ENCODE results near the gene MAS1L. TPM values are rescaled to one million over a fixed set of nuclear protein-coding genes. Genes with fewer than 3 reads are reported as not detected.

Gene MAS1L
- polyA plus RNA-seq, 3 donors = not detected

DNA sequence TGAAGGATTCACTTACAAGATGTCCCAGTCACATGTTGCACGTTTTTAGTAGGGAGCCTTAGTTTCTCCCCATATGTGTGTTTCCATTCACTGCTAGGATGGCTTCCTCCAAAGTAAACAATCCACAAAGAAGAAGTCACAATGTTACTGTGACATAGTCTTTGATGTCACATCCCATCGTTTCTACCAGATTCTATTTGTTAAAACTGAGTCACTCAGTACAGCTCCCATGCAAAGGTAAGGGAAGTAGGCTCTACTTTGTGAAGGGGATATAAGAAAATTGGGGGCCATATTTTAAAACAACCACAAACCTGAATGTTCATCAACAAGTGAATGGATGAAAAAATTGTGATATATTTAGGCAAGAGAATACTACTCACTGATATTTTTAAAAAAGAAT is 30.8 kb downstream of the MAS1L start, which contains the start of the genes OR11A1 and OR2H1:
OR11A1 (minus strand) TSS at position 101 of the 400 bp plus-strand sequence. CDS start 29,430 bp downstream, outside the sequence.
OR2H1 (plus strand) TSS at position 185 of the 400 bp plus-strand sequence. CDS start 4,615 bp downstream, outside the sequence.
- Histone ChIP-seq H4K20me1 (ENCODE audit: insufficient read depth, low read length) (no peaks in the 10 kb centered on the region), H3K27ac (ENCODE audit: low read depth in 1 of 2, low read length in 2 of 2) (no peak within 1 kb of the TSS), H3K9ac (ENCODE audit: insufficient read depth, low read length, poor library complexity, severe bottlenecking) (no peak within 1 kb of the TSS), H3K4me1 (ENCODE audit: control insufficient read depth in 1 of 2, insufficient read depth in 2 of 2, low read length in 2 of 2) (no peaks in the 10 kb centered on the region), H3K79me2 (ENCODE audit: insufficient read depth, low read length) (no peaks in the 10 kb centered on the region), H2AFZ (ENCODE audit: insufficient read depth, low read depth, low read length, poor library complexity, severe bottlenecking) (no peak within 1 kb of the TSS), H3K4me2 (replicated peaks; ENCODE audit: extremely low read depth, low read length, poor library complexity, severe bottlenecking) (no peak within 1 kb of the TSS), H3K4me3 (replicated peaks in 1 of 3; ENCODE audit: low read depth in 2 of 3, low read length in 3 of 3) (no peak within 1 kb of the TSS), H3K27me3 (ENCODE audit: control insufficient read depth in 2 of 2, insufficient read depth in 2 of 2, low read length in 2 of 2) (no peaks in the 10 kb centered on the region), H3K36me3 (replicated peaks in 1 of 2; ENCODE audit: control insufficient read depth in 1 of 2, insufficient read depth in 2 of 2, low read length in 2 of 2) (no peaks in the 10 kb centered on the region), H3K9me3 (replicated peaks in 1 of 2; ENCODE audit: control insufficient read depth in 1 of 2, insufficient read depth in 1 of 2, low read length in 2 of 2) (no peaks in the 10 kb centered on the region)
- Mint-ChIP-seq H3K9me3 (peaks cover 0 to 3% (median 0%) of the 10 kb centered on the region in 7 donors), H3K27me3 (ENCODE audit: low read depth in 3 of 3) (peaks cover 1 to 4% (median 2%) of the 10 kb centered on the region in 3 donors), H3K4me1 (no peaks in the 10 kb centered on the region), H3K27ac (no peak within 1 kb of the TSS), H3K4me3 (no peak within 1 kb of the TSS), H3K36me3 (no peaks in the 10 kb centered on the region)
- TF ChIP-seq, protein P1, sequence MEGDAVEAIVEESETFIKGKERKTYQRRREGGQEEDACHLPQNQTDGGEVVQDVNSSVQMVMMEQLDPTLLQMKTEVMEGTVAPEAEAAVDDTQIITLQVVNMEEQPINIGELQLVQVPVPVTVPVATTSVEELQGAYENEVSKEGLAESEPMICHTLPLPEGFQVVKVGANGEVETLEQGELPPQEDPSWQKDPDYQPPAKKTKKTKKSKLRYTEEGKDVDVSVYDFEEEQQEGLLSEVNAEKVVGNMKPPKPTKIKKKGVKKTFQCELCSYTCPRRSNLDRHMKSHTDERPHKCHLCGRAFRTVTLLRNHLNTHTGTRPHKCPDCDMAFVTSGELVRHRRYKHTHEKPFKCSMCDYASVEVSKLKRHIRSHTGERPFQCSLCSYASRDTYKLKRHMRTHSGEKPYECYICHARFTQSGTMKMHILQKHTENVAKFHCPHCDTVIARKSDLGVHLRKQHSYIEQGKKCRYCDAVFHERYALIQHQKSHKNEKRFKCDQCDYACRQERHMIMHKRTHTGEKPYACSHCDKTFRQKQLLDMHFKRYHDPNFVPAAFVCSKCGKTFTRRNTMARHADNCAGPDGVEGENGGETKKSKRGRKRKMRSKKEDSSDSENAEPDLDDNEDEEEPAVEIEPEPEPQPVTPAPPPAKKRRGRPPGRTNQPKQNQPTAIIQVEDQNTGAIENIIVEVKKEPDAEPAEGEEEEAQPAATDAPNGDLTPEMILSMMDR (IDR thresholded peaks at IDR 0.05) = no peak
- intact Hi-C loops (cut with micrococcal nuclease) = no loop called here
- WGBS (ENCODE audit: insufficient coverage) = no CpG with 5 or more reads among the region's 2 CpGs
- no peak for DNase-seq

DNA sequence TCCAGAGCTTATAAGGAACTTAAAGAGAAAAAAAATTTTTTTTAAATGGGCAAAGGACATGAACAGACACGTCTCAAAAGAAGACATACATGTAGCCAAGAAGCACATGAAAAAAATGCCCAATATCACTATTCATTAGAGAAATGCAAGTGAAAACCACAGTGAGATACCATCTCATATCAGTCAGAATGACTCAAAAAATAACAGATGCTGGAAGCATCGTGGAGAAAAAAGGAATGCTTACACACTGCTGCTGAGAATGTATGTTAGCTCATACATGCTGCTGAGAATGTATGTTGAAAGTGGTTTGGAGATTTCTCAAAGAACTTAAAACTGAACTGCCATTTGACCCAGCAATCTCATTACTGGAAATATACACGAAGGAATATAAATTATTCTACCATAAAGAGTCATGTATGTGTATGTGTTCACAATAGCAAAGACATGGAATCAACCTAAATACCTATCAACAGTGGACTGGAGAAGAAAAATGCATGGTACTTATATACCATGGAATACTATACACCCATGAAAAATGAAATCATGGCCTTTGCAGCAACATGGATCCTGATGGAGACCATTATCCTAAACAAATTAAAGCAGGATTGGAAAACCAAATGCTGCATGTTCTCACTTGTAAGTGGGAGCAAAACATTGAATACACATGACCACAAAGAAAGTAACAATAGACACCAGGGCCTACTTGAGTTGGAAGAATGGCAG is 36.1 kb downstream of the MAS1L start:
- no peaks in the 10 kb centered on the region for H3K4me1 ChIP-seq (ENCODE audit: control insufficient read depth in 1 of 2, insufficient read depth in 2 of 2, low read length in 2 of 2)
- no peaks in the 10 kb centered on the region for H3K4me1 Mint-ChIP-seq
- H3K27ac ChIP-seq (ENCODE audit: low read depth in 1 of 2, low read length in 2 of 2) = no peak overlapping the region
- H3K9me3 ChIP-seq (replicated peaks in 1 of 2; ENCODE audit: control insufficient read depth in 1 of 2, insufficient read depth in 1 of 2, low read length in 2 of 2) = no peaks in the 10 kb centered on the region
- H3K79me2 ChIP-seq (ENCODE audit: insufficient read depth, low read length) = no peaks in the 10 kb centered on the region
- H3K4me3 Mint-ChIP-seq = no peak overlapping the region
- WGBS (ENCODE audit: insufficient coverage) = no CpG with 5 or more reads among the region's 3 CpGs
- no peak overlapping the region for H3K27ac Mint-ChIP-seq
- no peaks in the 10 kb centered on the region for H3K27me3 ChIP-seq (ENCODE audit: control insufficient read depth in 2 of 2, insufficient read depth in 2 of 2, low read length in 2 of 2)
- no peaks in the 10 kb centered on the region for H3K36me3 ChIP-seq (replicated peaks in 1 of 2; ENCODE audit: control insufficient read depth in 1 of 2, insufficient read depth in 2 of 2, low read length in 2 of 2)
- no peak overlapping the region for H2AFZ ChIP-seq (ENCODE audit: insufficient read depth, low read depth, low read length, poor library complexity, severe bottlenecking)
- intact Hi-C loops (cut with micrococcal nuclease) = no loop called here
- H3K9ac ChIP-seq (ENCODE audit: insufficient read depth, low read length, poor library complexity, severe bottlenecking) = no peak overlapping the region
- no peaks in the 10 kb centered on the region for H3K36me3 Mint-ChIP-seq
- TF ChIP-seq, protein P1 (IDR thresholded peaks at IDR 0.05) = no peak
- no peaks in the 10 kb centered on the region for H4K20me1 ChIP-seq (ENCODE audit: insufficient read depth, low read length)
- peaks cover 0 to 3% (median 2%) of the 10 kb centered on the region in 3 donors for H3K27me3 Mint-ChIP-seq (ENCODE audit: low read depth in 3 of 3)
- H3K4me2 ChIP-seq (replicated peaks; ENCODE audit: extremely low read depth, low read length, poor library complexity, severe bottlenecking) = no peak overlapping the region
- DNase-seq = no peak
- H3K9me3 Mint-ChIP-seq = peaks cover 0 to 10% (median 2%) of the 10 kb centered on the region in 7 donors
- no peak overlapping the region for H3K4me3 ChIP-seq (replicated peaks in 1 of 3; ENCODE audit: low read depth in 2 of 3, low read length in 3 of 3)
